Pancreas (tissue), 10 donors: ENCODE data around the gene NDRG4. TPM values are rescaled to one million over a fixed set of nuclear protein-coding genes. Genes with fewer than 3 reads are reported as not detected.

Experiments used
- ATAC-seq, 4 donors: fragments of 200-7000 bp; cut with Tn5 transposase; one replicate each; pipeline versions ENCODE4 v1.8.0 to v1.9.1; 2020; ENCODE audit warnings: mild to moderate bottlenecking in 4 of 4, moderate library complexity in 4 of 4
- DNase-seq, 6 donors: peaks; one replicate each; pipeline ENCODE4 v3.0.0-alpha.2; 2020
- FAIRE-seq: peaks from 2 replicates; lab custom pipeline; 2012; peaks lifted over from hg19 to GRCh38; lab: Jason Lieb, UNC
- H3K27ac ChIP-seq, 4 donors: fragments of 200-600 bp; sonication (generic); 1 replicate in 3 of 4; 2 replicates in 1 of 4; pipeline versions ENCODE4 v1.5.0 to v1.8.0; 2020
- H3K27me3 ChIP-seq, 4 donors: fragments of 200-600 bp; one replicate each; pipeline ENCODE4 v1.8.0; 2021
- H3K36me3 ChIP-seq, 3 donors: fragments of 200-600 bp; sonication (generic) in 1 of 3; one replicate each; pipeline versions ENCODE4 v1.5.0 to v1.8.0; 2020 to 2021
- H3K4me1 ChIP-seq, 3 donors: fragments of 200-600 bp; one replicate each; pipeline ENCODE4 v1.8.0; 2021
- H3K4me3 ChIP-seq, 4 donors: fragments of 200-600 bp; sonication (generic) in 2 of 4; one replicate each; pipeline versions ENCODE4 v1.5.0 to v1.8.0; 2020 to 2021
- H3K9me3 ChIP-seq, 4 donors: fragments of 200-600 bp; one replicate each; pipeline ENCODE4 v1.8.0; 2021
- CTCF ChIP-seq, 4 donors: fragments of 200-600 bp; sonication (generic) in 3 of 4; IDR thresholded peaks; one replicate each; pipeline versions ENCODE4 v1.5.0 to v1.8.0; 2021; ENCODE audit warnings: antibody characterized with exemption in 4 of 4
- WGBS, 2 donors: extraction: QIAGEN DNeasy Blood & Tissue Kit; methylation state at CpG; one replicate each; pipeline ENCODE4 v1.1.7; 2013; 5-methylcytosine and 5-hydroxymethylcytosine counted together
- intact Hi-C, 3 donors: fragments of 100-400 bp; cut with DNase I; formaldehyde crosslinking; loops; one replicate each; pipeline versions ENCODE4 v1.11.1 to v1.14.2; 2022
- polyA plus RNA-seq, 2 donors: library from polyadenylated mRNA; stranded (reverse); fragments of 200-250 nt; gene quantifications; one replicate each; pipeline ENCODE4 v1.2.3, GENCODE V29; 2013
- total RNA-seq, 6 donors: library from RNA; stranded (reverse); fragmentation: NEBNext Ultra II Directional in 4 of 6; extraction: Animal tissue kit (Norgen Biotek cat#: 25700) in 4 of 6; gene quantifications; one replicate each; pipeline versions ENCODE4 v1.2.1 to v1.2.4, GENCODE V29; 2021 to 2023
- donor health status: healthy with polysubstance abuse.
- donor health status: DM: no; HTN: no; CAD: no; lungs with moderate emphysema.
- donor health status: DM: no; HTN: no; CAD: no.
- donor health status: control.
- donor health status: control.
- donor health status: Bipolar disorder and iron deficiency.
- donor health status: DM: yes; HTN: yes; CAD: no.
- donor health status: DM: no; HTN: no; CAD: no.
- donor health status: DM: no; HTN: no; CAD: no.
- donor health status: DM: yes; HTN: yes; CAD: no.

NDRG4 gene
- total and polyA plus RNA-seq, 8 donors, result 2.0 to 25.8 (median 4.1) TPM

DNA sequence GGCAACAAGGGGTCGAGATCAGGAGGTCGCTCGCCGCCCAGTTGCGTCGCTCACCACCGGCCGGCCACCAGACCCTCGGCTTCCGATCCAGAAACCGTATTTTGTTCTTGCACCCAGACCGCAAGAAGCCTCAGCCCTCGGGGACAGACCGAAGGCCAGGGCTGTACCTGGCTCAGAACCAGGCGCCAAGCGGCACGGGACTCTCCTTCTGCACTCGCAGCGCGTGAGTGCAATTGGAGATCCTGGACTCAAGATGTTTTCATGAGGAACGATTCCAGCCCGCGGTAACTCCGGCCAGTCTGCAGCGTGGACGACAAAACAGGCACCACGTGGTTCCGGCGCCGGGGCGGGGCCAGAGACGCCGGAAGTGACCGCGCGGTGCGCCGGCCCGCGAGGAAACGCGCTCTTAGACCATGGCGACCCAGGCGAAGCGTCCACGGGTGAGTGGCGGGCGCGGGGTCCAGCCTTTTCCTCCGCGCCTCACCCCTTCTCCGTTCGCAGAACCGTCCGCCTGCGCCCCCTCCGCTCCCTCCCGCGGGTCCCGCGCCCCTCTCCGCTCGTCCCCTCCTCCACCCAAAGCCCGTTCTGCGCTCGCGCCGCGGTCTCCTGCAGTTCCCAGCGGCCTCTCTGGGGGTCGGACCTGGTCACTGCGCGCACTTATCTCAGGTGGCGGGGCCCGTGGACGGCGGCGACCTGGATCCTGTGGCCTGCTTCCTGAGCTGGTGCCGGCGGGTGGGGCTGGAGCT lies 15.4 kb downstream of the NDRG4 start, which contains the start of gene SETD6:
TSS of gene SETD6 (plus strand) at position 393 of the 746 bp plus-strand sequence. CDS start at position 414, 21 bp downstream.
- H3K9me3 ChIP-seq, result no peaks in the 10 kb centered on the region
- WGBS, 2 donors, result 1% methylated on average over 73 to 80 of the region's 80 CpGs
- TF ChIP-seq CTCF (IDR thresholded peaks at IDR 0.05), result peak in 1 of 4 donors; percentile 7
- no peak for FAIRE-seq
- DNase-seq, result peak; percentile 87 to 95 (median 90)
- peak; percentile 92 to 96 (median 93) for ATAC-seq
- H3K4me3 ChIP-seq, result peak within 1 kb of the TSS; percentile 70 to 97 (median 80)
- peak within 1 kb of the TSS; percentile 76 to 88 (median 84) for H3K27ac ChIP-seq
- peaks cover 5 to 18% (median 7%) of the 10 kb centered on the region in 3 donors for H3K4me1 ChIP-seq
- intact Hi-C loops, result no loop called here
- peaks cover 0 to 24% (median 2%) of the 10 kb centered on the region in 3 donors for H3K36me3 ChIP-seq
- H3K27me3 ChIP-seq, result no peaks in the 10 kb centered on the region

- peaks cover 0 to 32% (median 11%) of the 10 kb centered on the region in 3 donors for H3K36me3 ChIP-seq
- H3K9me3 ChIP-seq, result no peaks in the 10 kb centered on the region
- ATAC-seq (peak; percentile 70 to 77 (median 73)), DNase-seq (peak; percentile 67 to 92 (median 81)), FAIRE-seq (no peak)
- no peak for TF ChIP-seq CTCF (IDR thresholded peaks at IDR 0.05)
- 9 to 15% methylated on average over 47 to 66 of the region's 66 CpGs for WGBS, 2 donors
- H3K4me1 ChIP-seq, result peaks cover 5 to 18% (median 7%) of the 10 kb centered on the region in 3 donors
- peak overlapping the region; percentile 76 to 88 (median 84) for H3K27ac ChIP-seq
- intact Hi-C loops, result no loop called here
- H3K27me3 ChIP-seq, result no peaks in the 10 kb centered on the region
- H3K4me3 ChIP-seq, result peak overlapping the region; percentile 70 to 97 (median 80)
Measured at GRCh38 chr16:58515871-58516767, 16.2 kb downstream of the NDRG4 start.

- Histone ChIP-seq H3K36me3 (peaks cover 0 to 38% (median 15%) of the 10 kb centered on the region in 3 donors), H3K27me3 (no peaks in the 10 kb centered on the region), H3K4me3 (peak overlapping the region in 1 of 4 donors; percentile 97), H3K27ac (no peak overlapping the region), H3K4me1 (peaks cover 5 to 18% (median 7%) of the 10 kb centered on the region in 3 donors), H3K9me3 (no peaks in the 10 kb centered on the region)
- ATAC-seq, result no peak
- no peak for FAIRE-seq
- intact Hi-C loops, result no loop called here
- WGBS, 2 donors, result 84 to 88% methylated on average over 4 of the region's 4 CpGs
- TF ChIP-seq CTCF (IDR thresholded peaks at IDR 0.05), result no peak
- DNase-seq, result no peak
Measured at GRCh38 chr16:58516768-58517107, 16.8 kb downstream of the NDRG4 start.

- 69 to 77% methylated on average over 8 of the region's 8 CpGs for WGBS, 2 donors
- DNase-seq (no peak), ATAC-seq (no peak), FAIRE-seq (no peak)
- H3K27ac ChIP-seq, result no peak overlapping the region
- no peak for TF ChIP-seq CTCF (IDR thresholded peaks at IDR 0.05)
- no peaks in the 10 kb centered on the region for H3K27me3 ChIP-seq
- H3K4me1 ChIP-seq, result peaks cover 5 to 18% (median 7%) of the 10 kb centered on the region in 3 donors
- intact Hi-C loops, result no loop called here
- H3K9me3 ChIP-seq, result no peaks in the 10 kb centered on the region
- no peak overlapping the region for H3K4me3 ChIP-seq
- H3K36me3 ChIP-seq, result peaks cover 0 to 53% (median 24%) of the 10 kb centered on the region in 3 donors
Measured at GRCh38 chr16:58518083-58518979, 18.4 kb downstream of the NDRG4 start.
